ENCODE measurements around the gene GALNT17.

DNA sequence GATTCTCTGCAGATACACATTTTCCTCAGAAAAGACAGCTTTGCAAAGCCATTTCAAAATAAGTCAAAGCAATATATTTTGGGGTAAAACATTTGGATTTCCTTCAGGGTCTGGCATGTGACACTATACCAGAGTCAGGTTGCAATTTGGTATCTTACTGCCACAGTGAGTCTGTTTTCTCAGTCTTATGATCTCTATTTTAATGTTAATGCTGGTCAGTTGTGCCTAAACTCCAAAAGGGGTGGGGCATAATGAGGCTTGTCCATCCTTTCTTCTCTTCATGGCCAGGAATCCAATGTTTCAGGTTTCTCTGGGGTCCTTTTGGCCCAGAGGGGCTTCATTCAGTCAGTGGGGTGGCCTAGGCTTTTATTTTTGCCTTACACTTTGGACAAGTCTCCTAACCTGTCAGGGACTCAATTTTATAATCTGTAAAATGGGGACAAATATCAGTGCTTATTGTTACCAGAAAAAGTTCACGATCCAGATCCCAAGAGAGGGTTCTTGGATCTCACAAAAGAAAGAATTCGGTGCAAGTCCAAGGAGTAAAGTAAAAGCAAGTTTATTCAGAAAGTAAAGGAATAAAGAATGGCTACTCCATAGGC is 341.5 kb downstream of the GALNT17 start:
- no peak for TF ChIP-seq POLR2A (IDR thresholded peaks at IDR 0.05)
- TF ChIP-seq, protein P1, sequence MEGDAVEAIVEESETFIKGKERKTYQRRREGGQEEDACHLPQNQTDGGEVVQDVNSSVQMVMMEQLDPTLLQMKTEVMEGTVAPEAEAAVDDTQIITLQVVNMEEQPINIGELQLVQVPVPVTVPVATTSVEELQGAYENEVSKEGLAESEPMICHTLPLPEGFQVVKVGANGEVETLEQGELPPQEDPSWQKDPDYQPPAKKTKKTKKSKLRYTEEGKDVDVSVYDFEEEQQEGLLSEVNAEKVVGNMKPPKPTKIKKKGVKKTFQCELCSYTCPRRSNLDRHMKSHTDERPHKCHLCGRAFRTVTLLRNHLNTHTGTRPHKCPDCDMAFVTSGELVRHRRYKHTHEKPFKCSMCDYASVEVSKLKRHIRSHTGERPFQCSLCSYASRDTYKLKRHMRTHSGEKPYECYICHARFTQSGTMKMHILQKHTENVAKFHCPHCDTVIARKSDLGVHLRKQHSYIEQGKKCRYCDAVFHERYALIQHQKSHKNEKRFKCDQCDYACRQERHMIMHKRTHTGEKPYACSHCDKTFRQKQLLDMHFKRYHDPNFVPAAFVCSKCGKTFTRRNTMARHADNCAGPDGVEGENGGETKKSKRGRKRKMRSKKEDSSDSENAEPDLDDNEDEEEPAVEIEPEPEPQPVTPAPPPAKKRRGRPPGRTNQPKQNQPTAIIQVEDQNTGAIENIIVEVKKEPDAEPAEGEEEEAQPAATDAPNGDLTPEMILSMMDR (IDR thresholded peaks at IDR 0.05) = no peak
- TF ChIP-seq EP300 (IDR thresholded peaks at IDR 0.05) = no peak

Measured in upper lobe of left lung (tissue), 4 donors.